ENCODE results near the gene SPDL1.

GRCh38 chr5:169576181-169576598 is 7.4 kb upstream of the SPDL1 start:
- TF ChIP-seq CTCF (IDR thresholded peaks at IDR 0.05) (no peak), EZH2 (IDR thresholded peaks at IDR 0.05; ENCODE audit: borderline replicate concordance, insufficient read depth, low read depth, low read length, poor library complexity, severe bottlenecking) (no peak)

All from B cell (primary cell).